Stomach (tissue), 4 donors: ENCODE results near the gene HOOK2.
A peak's percentile ranks its signal among the peaks of the same experiment; 100 is the strongest.

Experiments
- POLR2A ChIP-seq, 4 donors: fragments of 450-650 bp; IDR thresholded peaks; one replicate each; pipeline ENCODE4 v1.6.1; 2016; ENCODE audit warnings: antibody characterized with exemption in 4 of 4, control low read depth in 2 of 4, mild to moderate bottlenecking in 1 of 4, moderate library complexity in 1 of 4
- POLR2AphosphoS5 ChIP-seq, 3 donors: sonication (generic); formaldehyde crosslinking; IDR thresholded peaks; one replicate each; pipeline ENCODE4 v1.6.1; 2016; ENCODE audit warnings: antibody characterized with exemption in 3 of 3
- TF ChIP-seq, protein P1 (sequence below), 7 experiments: fragments of 450-650 bp in 4 of 7; fragments of 200-600 bp in 3 of 7; sonication (generic) in 3 of 7; IDR thresholded peaks; one replicate each; pipeline ENCODE4 v1.5.1; 2016 to 2019; ENCODE audit warnings: antibody characterized with exemption in 7 of 7, control low read depth in 2 of 7, mild to moderate bottlenecking in 1 of 7

DNA sequence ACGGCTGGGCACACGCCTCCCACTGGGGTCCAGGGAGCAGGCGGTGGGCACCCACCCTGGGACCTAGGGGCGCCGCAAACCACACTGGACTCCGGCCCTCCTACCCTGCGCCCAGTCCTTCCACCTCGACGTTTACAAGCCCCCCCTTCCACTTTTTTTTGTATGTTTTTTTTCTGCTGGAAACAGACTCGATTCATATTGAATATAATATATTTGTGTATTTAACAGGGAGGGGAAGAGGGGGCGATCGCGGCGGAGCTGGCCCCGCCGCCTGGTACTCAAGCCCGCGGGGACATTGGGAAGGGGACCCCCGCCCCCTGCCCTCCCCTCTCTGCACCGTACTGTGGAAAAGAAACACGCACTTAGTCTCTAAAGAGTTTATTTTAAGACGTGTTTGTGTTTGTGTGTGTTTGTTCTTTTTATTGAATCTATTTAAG, 17.5 kb upstream of the HOOK2 start:
- TF ChIP-seq, protein P1, sequence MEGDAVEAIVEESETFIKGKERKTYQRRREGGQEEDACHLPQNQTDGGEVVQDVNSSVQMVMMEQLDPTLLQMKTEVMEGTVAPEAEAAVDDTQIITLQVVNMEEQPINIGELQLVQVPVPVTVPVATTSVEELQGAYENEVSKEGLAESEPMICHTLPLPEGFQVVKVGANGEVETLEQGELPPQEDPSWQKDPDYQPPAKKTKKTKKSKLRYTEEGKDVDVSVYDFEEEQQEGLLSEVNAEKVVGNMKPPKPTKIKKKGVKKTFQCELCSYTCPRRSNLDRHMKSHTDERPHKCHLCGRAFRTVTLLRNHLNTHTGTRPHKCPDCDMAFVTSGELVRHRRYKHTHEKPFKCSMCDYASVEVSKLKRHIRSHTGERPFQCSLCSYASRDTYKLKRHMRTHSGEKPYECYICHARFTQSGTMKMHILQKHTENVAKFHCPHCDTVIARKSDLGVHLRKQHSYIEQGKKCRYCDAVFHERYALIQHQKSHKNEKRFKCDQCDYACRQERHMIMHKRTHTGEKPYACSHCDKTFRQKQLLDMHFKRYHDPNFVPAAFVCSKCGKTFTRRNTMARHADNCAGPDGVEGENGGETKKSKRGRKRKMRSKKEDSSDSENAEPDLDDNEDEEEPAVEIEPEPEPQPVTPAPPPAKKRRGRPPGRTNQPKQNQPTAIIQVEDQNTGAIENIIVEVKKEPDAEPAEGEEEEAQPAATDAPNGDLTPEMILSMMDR (IDR thresholded peaks at IDR 0.05): no peak
- peak in 1 of 4 donors; percentile 7 for TF ChIP-seq POLR2A (IDR thresholded peaks at IDR 0.05)
- TF ChIP-seq POLR2AphosphoS5 (IDR thresholded peaks at IDR 0.05): peak in 1 of 3 donors; percentile 74
